WTC11 (cell line): ENCODE data around the gene TRIM64C.
"Not testable (repeated sequence)": the region's sequence is repeated elsewhere in the genome, so short reads cannot be mapped to it uniquely, and the experiment has no call there.

Experiments
- CTCF ChIP-seq: fragments of 200-600 bp; IDR thresholded peaks from 2 replicates; pipeline ENCODE4 v1.8.0; 2022; ENCODE audit warnings: antibody characterized with exemption
- E2F4 ChIP-seq: sonication (generic); formaldehyde crosslinking; IDR thresholded peaks from 2 replicates; pipeline ENCODE4 v1.8.1; 2022; ENCODE audit warnings: low read depth, mild to moderate bottlenecking, moderate library complexity, missing genetic modification reagents, borderline replicate concordance
- TP53 ChIP-seq: sonication (generic); formaldehyde crosslinking; IDR thresholded peaks from 2 replicates; pipeline ENCODE4 v1.8.1; 2023; ENCODE audit warnings: mild to moderate bottlenecking, missing genetic modification reagents
- TF ChIP-seq, protein P1 (sequence below): sonication (generic); formaldehyde crosslinking; conservative IDR thresholded peaks from 2 replicates; pipeline ENCODE4 v1.8.1; 2023; ENCODE audit warnings: mild to moderate bottlenecking, low read depth, missing genetic modification reagents, moderate library complexity

- not testable (repeated sequence) for TF ChIP-seq CTCF; TP53; E2F4 (CRISPR knock-in tag)
- TF ChIP-seq, protein P1, sequence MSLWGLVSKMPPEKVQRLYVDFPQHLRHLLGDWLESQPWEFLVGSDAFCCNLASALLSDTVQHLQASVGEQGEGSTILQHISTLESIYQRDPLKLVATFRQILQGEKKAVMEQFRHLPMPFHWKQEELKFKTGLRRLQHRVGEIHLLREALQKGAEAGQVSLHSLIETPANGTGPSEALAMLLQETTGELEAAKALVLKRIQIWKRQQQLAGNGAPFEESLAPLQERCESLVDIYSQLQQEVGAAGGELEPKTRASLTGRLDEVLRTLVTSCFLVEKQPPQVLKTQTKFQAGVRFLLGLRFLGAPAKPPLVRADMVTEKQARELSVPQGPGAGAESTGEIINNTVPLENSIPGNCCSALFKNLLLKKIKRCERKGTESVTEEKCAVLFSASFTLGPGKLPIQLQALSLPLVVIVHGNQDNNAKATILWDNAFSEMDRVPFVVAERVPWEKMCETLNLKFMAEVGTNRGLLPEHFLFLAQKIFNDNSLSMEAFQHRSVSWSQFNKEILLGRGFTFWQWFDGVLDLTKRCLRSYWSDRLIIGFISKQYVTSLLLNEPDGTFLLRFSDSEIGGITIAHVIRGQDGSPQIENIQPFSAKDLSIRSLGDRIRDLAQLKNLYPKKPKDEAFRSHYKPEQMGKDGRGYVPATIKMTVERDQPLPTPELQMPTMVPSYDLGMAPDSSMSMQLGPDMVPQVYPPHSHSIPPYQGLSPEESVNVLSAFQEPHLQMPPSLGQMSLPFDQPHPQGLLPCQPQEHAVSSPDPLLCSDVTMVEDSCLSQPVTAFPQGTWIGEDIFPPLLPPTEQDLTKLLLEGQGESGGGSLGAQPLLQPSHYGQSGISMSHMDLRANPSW (CRISPR knock-in tag) = not testable (repeated sequence)
These were observed at the start of gene TRIM64C for GRCh38 chr11:49059012-49059411.
